Chondrocyte (in vitro differentiated cells): Measurements from ENCODE around the gene NFIA. TPM values are rescaled to one million over a fixed set of nuclear protein-coding genes. Genes with fewer than 3 reads are reported as not detected.

Experiments used
- DNase-seq: peaks from one replicate; pipeline ENCODE4 v3.0.0; 2021; ENCODE audit warnings: mixed read lengths, low spot score
- H3K27ac Mint-ChIP-seq: one replicate; pipeline ENCODE4 v1.8.0; 2021; ENCODE audit warnings: mild to moderate bottlenecking, moderate library complexity, mixed read lengths; ENCODE audit not compliant: unreplicated experiment
- H3K27me3 Mint-ChIP-seq: 2 replicates; pipeline ENCODE4 v1.8.0; 2021; ENCODE audit warnings: low read depth, mixed read lengths
- H3K36me3 Mint-ChIP-seq: 2 replicates; pipeline ENCODE4 v1.8.0; 2021; ENCODE audit warnings: low read depth, mixed read lengths
- H3K4me1 Mint-ChIP-seq: 2 replicates; pipeline ENCODE4 v1.8.0; 2021; ENCODE audit warnings: low read depth, mild to moderate bottlenecking, mixed read lengths
- H3K4me3 Mint-ChIP-seq: one replicate; pipeline ENCODE4 v1.8.0; 2021; ENCODE audit warnings: mild to moderate bottlenecking, moderate library complexity, mixed read lengths; ENCODE audit not compliant: unreplicated experiment
- H3K9me3 Mint-ChIP-seq: 2 replicates; pipeline ENCODE4 v1.8.0; 2021; ENCODE audit warnings: low read depth, mixed read lengths
- CTCF ChIP-seq: fragments of 200-600 bp; sonication (generic); IDR thresholded peaks from 2 replicates; pipeline ENCODE4 v1.5.0; 2021; ENCODE audit warnings: antibody characterized with exemption, mild to moderate bottlenecking, moderate library complexity
- total RNA-seq: library from RNA; stranded (reverse); gene quantifications from 3 replicates; pipeline ENCODE4 v1.2.1, GENCODE V29; 2021

Gene NFIA
- total RNA-seq, 1 donor from 2014 or later = 43.0 TPM

DNA sequence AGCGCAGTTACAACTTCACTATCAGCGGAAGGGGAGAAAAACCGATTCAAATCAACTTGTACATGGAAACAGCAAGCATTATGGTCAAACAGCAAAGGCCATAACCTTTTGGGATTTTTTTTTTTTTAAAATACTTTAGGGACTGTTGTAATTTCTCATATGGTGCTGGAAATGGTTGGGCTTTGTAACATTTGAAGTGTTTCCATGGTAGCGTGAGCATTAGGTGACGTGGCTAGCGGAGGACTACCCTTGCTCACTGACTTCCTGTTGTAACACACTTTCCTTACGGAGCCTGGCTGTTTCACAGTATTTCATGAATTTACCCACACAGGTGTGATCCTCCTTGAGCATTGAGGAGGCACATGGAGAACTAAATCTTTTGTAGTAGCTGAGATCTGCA lies 373.0 kb downstream of the NFIA start:
- peaks cover 10% of the 10 kb centered on the region for H3K36me3 Mint-ChIP-seq
- no peaks in the 10 kb centered on the region for H3K9me3 Mint-ChIP-seq
- H3K27ac Mint-ChIP-seq = no peak overlapping the region
- peaks cover 52% of the 10 kb centered on the region for H3K4me1 Mint-ChIP-seq
- H3K4me3 Mint-ChIP-seq = no peak overlapping the region
- DNase-seq = no peak
- no peaks in the 10 kb centered on the region for H3K27me3 Mint-ChIP-seq
- no peak for TF ChIP-seq CTCF

- peaks cover 10% of the 10 kb centered on the region for H3K36me3 Mint-ChIP-seq
- H3K9me3 Mint-ChIP-seq = no peaks in the 10 kb centered on the region
- DNase-seq = no peak
- H3K27me3 Mint-ChIP-seq = no peaks in the 10 kb centered on the region
- no peak for TF ChIP-seq CTCF
- peaks cover 30% of the 10 kb centered on the region for H3K4me1 Mint-ChIP-seq
- no peak overlapping the region for H3K27ac Mint-ChIP-seq
- no peak overlapping the region for H3K4me3 Mint-ChIP-seq
These were observed 375.2 kb downstream of the NFIA start for GRCh38 chr1:61457526-61458040.

GRCh38 chr1:61459345-61459744 lies 377.0 kb downstream of the NFIA start:
- H3K9me3 Mint-ChIP-seq = no peaks in the 10 kb centered on the region
- peaks cover 10% of the 10 kb centered on the region for H3K36me3 Mint-ChIP-seq
- no peak for DNase-seq
- no peak overlapping the region for H3K27ac Mint-ChIP-seq
- TF ChIP-seq CTCF = no peak
- H3K4me3 Mint-ChIP-seq = no peak overlapping the region
- peaks cover 12% of the 10 kb centered on the region for H3K4me1 Mint-ChIP-seq
- no peaks in the 10 kb centered on the region for H3K27me3 Mint-ChIP-seq

DNA sequence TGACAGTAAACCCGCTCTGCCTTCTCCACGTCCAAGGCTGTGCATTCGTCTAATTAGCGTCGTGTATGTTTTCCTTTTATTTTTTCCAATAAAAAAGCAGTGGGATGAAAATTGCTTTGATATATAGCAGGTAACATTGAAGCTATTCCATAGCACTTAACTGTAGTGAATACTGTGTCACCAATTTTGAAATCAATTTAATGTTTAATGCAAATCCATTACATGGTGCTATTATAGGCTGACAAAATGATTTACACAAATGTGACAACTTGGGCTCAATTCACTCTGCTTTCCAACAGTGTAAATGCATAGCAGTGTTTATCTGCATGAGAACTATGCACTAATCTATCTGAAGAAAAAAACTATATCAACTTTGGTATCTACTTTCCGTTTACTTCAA lies 377.8 kb downstream of the NFIA start:
- H3K36me3 Mint-ChIP-seq = peaks cover 8% of the 10 kb centered on the region
- no peak overlapping the region for H3K4me3 Mint-ChIP-seq
- no peaks in the 10 kb centered on the region for H3K9me3 Mint-ChIP-seq
- peaks cover 4% of the 10 kb centered on the region for H3K4me1 Mint-ChIP-seq
- no peaks in the 10 kb centered on the region for H3K27me3 Mint-ChIP-seq
- no peak for TF ChIP-seq CTCF
- no peak overlapping the region for H3K27ac Mint-ChIP-seq
- no peak for DNase-seq

GRCh38 chr1:61461406-61462384 lies 379.3 kb downstream of the NFIA start:
- Mint-ChIP-seq H3K27me3 (no peaks in the 10 kb centered on the region), H3K27ac (no peak overlapping the region), H3K36me3 (peaks cover 4% of the 10 kb centered on the region), H3K4me1 (peaks cover 3% of the 10 kb centered on the region), H3K9me3 (no peaks in the 10 kb centered on the region), H3K4me3 (no peak overlapping the region)
- no peak for TF ChIP-seq CTCF
- DNase-seq = no peak
